ENCODE data around the gene SETD3. TPM values are rescaled to one million over a fixed set of nuclear protein-coding genes. Genes with fewer than 3 reads are reported as not detected.

The SETD3 gene
- total and polyA plus RNA-seq, 2 experiments from 2014 or later = 43.3 to 54.6 TPM

- TF ChIP-seq EZH2 (IDR thresholded peaks at IDR 0.05; ENCODE audit: insufficient read depth, poor library complexity, severe bottlenecking) (no peak), EZH2phosphoT487 (IDR thresholded peaks at IDR 0.05; ENCODE audit: insufficient read depth, low read depth) (no peak)
- Histone ChIP-seq H3K4me2 (ENCODE audit: unreplicated experiment) (no peak overlapping the region), H3K9ac (no peak overlapping the region), H3K4me3 (no peak overlapping the region), H3K9me2 (ENCODE audit: insufficient read depth) (no peaks in the 10 kb centered on the region), H3F3A (ENCODE audit: insufficient read depth) (peaks cover 10% of the 10 kb centered on the region; the same call in 1 of the 2 replicates), H3K4me1 (ENCODE audit: insufficient read depth) (peaks cover 10% of the 10 kb centered on the region), H3K27ac (no peak overlapping the region), H3K36me3 (ENCODE audit: low read depth) (no peaks in the 10 kb centered on the region), H3K79me2 (ENCODE audit: insufficient read depth) (no peaks in the 10 kb centered on the region), H2AFZ (no peak overlapping the region), H4K20me1 (ENCODE audit: insufficient read depth) (no peaks in the 10 kb centered on the region), H3K27me3 (replicated peaks; ENCODE audit: insufficient read depth) (peaks cover 6% of the 10 kb centered on the region; the same call in 1 of the 2 replicates), H3K9me3 (ENCODE audit: low read depth) (no peaks in the 10 kb centered on the region)
- in situ Hi-C loops (cut with MboI) = no loop called here
- 25% methylated on average over 20 to 22 of the region's 24 CpGs for WGBS, 2 experiments (ENCODE audit: low coverage in 1 of 2, low lambda C conversion rate in 2 of 2, missing lambda C conversion rate in 2 of 2)
- peak; percentile 57 for DNase-seq
Measured at GRCh38 chr14:99389174-99389826, 91.4 kb downstream of the SETD3 start.

GRCh38 chr14:99388286-99388685 is 92.4 kb downstream of the SETD3 start:
- in situ Hi-C loops (cut with MboI) = no loop called here
- 77 to 78% methylated on average over 12 of the region's 12 CpGs for WGBS, 2 experiments (ENCODE audit: low coverage in 1 of 2, low lambda C conversion rate in 2 of 2, missing lambda C conversion rate in 2 of 2)
- Histone ChIP-seq H4K20me1 (ENCODE audit: insufficient read depth) (no peaks in the 10 kb centered on the region), H3K36me3 (ENCODE audit: low read depth) (no peaks in the 10 kb centered on the region), H3K27ac (no peak overlapping the region), H2AFZ (no peak overlapping the region), H3K9ac (no peak overlapping the region), H3K4me1 (ENCODE audit: insufficient read depth) (peaks cover 10% of the 10 kb centered on the region), H3K4me3 (no peak overlapping the region), H3K79me2 (ENCODE audit: insufficient read depth) (no peaks in the 10 kb centered on the region), H3F3A (ENCODE audit: insufficient read depth) (peaks cover 10% of the 10 kb centered on the region; the same call in 1 of the 2 replicates), H3K27me3 (replicated peaks; ENCODE audit: insufficient read depth) (peaks cover 6% of the 10 kb centered on the region; the same call in 1 of the 2 replicates), H3K9me3 (ENCODE audit: low read depth) (no peaks in the 10 kb centered on the region), H3K4me2 (ENCODE audit: unreplicated experiment) (no peak overlapping the region), H3K9me2 (ENCODE audit: insufficient read depth) (no peaks in the 10 kb centered on the region)
- TF ChIP-seq EZH2 (IDR thresholded peaks at IDR 0.05; ENCODE audit: insufficient read depth, poor library complexity, severe bottlenecking) = no peak
- TF ChIP-seq EZH2phosphoT487 (IDR thresholded peaks at IDR 0.05; ENCODE audit: insufficient read depth, low read depth) = no peak
- DNase-seq = no peak

DNA sequence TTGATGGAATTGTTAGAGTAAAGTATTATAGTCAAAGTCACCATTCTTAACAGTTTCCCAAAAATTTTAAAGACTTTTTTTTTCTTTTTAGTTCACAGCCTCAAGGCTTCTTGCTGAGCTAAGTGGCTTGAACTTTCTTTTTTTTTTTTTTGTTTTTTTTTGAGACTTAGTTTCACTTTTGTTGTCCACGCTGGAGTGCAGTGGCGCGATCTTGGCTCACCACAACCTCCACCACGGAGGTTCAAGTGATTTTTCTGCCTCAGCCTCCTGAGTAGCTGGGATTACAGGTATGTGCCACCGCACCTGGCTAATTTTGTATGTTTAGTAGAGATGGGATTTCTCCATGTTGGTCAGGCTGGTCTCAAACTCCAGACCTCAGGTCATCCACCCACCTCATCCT is 92.8 kb downstream of the SETD3 start:
- Histone ChIP-seq H3K4me3 (no peak overlapping the region), H3K4me1 (ENCODE audit: insufficient read depth) (peaks cover 10% of the 10 kb centered on the region), H2AFZ (no peak overlapping the region), H3K9me2 (ENCODE audit: insufficient read depth) (no peaks in the 10 kb centered on the region), H3K79me2 (ENCODE audit: insufficient read depth) (no peaks in the 10 kb centered on the region), H3F3A (ENCODE audit: insufficient read depth) (peaks cover 10% of the 10 kb centered on the region; the same call in 1 of the 2 replicates), H3K4me2 (ENCODE audit: unreplicated experiment) (no peak overlapping the region), H3K27me3 (replicated peaks; ENCODE audit: insufficient read depth) (peaks cover 6% of the 10 kb centered on the region; the same call in 1 of the 2 replicates), H3K9ac (no peak overlapping the region), H3K9me3 (ENCODE audit: low read depth) (no peaks in the 10 kb centered on the region), H3K36me3 (ENCODE audit: low read depth) (no peaks in the 10 kb centered on the region), H3K27ac (no peak overlapping the region), H4K20me1 (ENCODE audit: insufficient read depth) (no peaks in the 10 kb centered on the region)
- TF ChIP-seq EZH2phosphoT487 (IDR thresholded peaks at IDR 0.05; ENCODE audit: insufficient read depth, low read depth) = no peak
- TF ChIP-seq EZH2 (IDR thresholded peaks at IDR 0.05; ENCODE audit: insufficient read depth, poor library complexity, severe bottlenecking) = no peak
- WGBS, 2 experiments (ENCODE audit: low coverage in 1 of 2, low lambda C conversion rate in 2 of 2, missing lambda C conversion rate in 2 of 2) = 86 to 87% methylated on average over 5 of the region's 5 CpGs
- in situ Hi-C loops (cut with MboI) = no loop called here
- no peak for DNase-seq

GRCh38 chr14:99384450-99385417 is 95.9 kb downstream of the SETD3 start:
- H3K27ac ChIP-seq = no peak overlapping the region
- no peaks in the 10 kb centered on the region for H3K9me3 ChIP-seq (ENCODE audit: low read depth)
- 55 to 57% methylated on average over 18 to 20 of the region's 20 CpGs for WGBS, 2 experiments (ENCODE audit: low coverage in 1 of 2, low lambda C conversion rate in 2 of 2, missing lambda C conversion rate in 2 of 2)
- H3K27me3 ChIP-seq (replicated peaks; ENCODE audit: insufficient read depth) = peaks cover 12% of the 10 kb centered on the region; the same call in 1 of the 2 replicates
- no peak overlapping the region for H3K4me3 ChIP-seq
- H3K36me3 ChIP-seq (ENCODE audit: low read depth) = no peaks in the 10 kb centered on the region
- H2AFZ ChIP-seq = no peak overlapping the region
- H3K4me1 ChIP-seq (ENCODE audit: insufficient read depth) = no peaks in the 10 kb centered on the region
- DNase-seq = no peak
- H3F3A ChIP-seq (ENCODE audit: insufficient read depth) = no peaks in the 10 kb centered on the region
- TF ChIP-seq EZH2phosphoT487 (IDR thresholded peaks at IDR 0.05; ENCODE audit: insufficient read depth, low read depth) (no peak), EZH2 (IDR thresholded peaks at IDR 0.05; ENCODE audit: insufficient read depth, poor library complexity, severe bottlenecking) (no peak)
- no peaks in the 10 kb centered on the region for H3K9me2 ChIP-seq (ENCODE audit: insufficient read depth)
- H3K4me2 ChIP-seq (ENCODE audit: unreplicated experiment) = no peak overlapping the region
- no peak overlapping the region for H3K9ac ChIP-seq
- in situ Hi-C loops (cut with MboI) = no loop called here
- H3K79me2 ChIP-seq (ENCODE audit: insufficient read depth) = no peaks in the 10 kb centered on the region
- H4K20me1 ChIP-seq (ENCODE audit: insufficient read depth) = no peaks in the 10 kb centered on the region

Data from GM23248 (cell line).